ENCODE measurements around the gene GBE1. TPM values are rescaled to one million over a fixed set of nuclear protein-coding genes. Genes with fewer than 3 reads are reported as not detected.

GBE1 gene
- total RNA-seq, 1 donor from 2014 or later, result 102 TPM

GRCh38 chr3:81446806-81447205, 314.6 kb downstream of the GBE1 start:
- intact Hi-C loops (cut with DNase I), result no loop called here
- no peak for DNase-seq (ENCODE audit: low spot score)

- intact Hi-C loops (cut with DNase I), result no loop called here
- DNase-seq (ENCODE audit: low spot score), result no peak
Observed at GRCh38 chr3:81445712-81446111, 315.7 kb downstream of the GBE1 start.

GRCh38 chr3:81444817-81445460, 316.5 kb downstream of the GBE1 start:
- DNase-seq (ENCODE audit: low spot score), result no peak
- intact Hi-C loops (cut with DNase I), result no loop called here

GRCh38 chr3:81443958-81444357, 317.5 kb downstream of the GBE1 start:
- no peak for DNase-seq (ENCODE audit: low spot score)
- intact Hi-C loops (cut with DNase I), result no loop called here

- no peak for DNase-seq (ENCODE audit: low spot score)
- intact Hi-C loops (cut with DNase I), result no loop called here
Observed at GRCh38 chr3:81443457-81443782, 318.0 kb downstream of the GBE1 start.

GRCh38 chr3:81442758-81443456, 318.5 kb downstream of the GBE1 start:
- intact Hi-C loops (cut with DNase I), result no loop called here
- no peak for DNase-seq (ENCODE audit: low spot score)

- DNase-seq (ENCODE audit: low spot score), result no peak
- intact Hi-C loops (cut with DNase I), result no loop called here
Observed at GRCh38 chr3:81440661-81441060, 320.8 kb downstream of the GBE1 start.

All from cardiac septum (tissue), 1 donor.